ENCODE results near the gene RNF149. TPM values are rescaled to one million over a fixed set of nuclear protein-coding genes. Genes with fewer than 3 reads are reported as not detected.

RNF149 gene
- total RNA-seq, 2 experiments from 2014 or later: 38.7 to 39.4 TPM

- peaks cover 47% of the 10 kb centered on the region for H3K4me1 Mint-ChIP-seq
- H3K27me3 Mint-ChIP-seq: no peaks in the 10 kb centered on the region
- DNase-seq: no peak
- H3K4me3 Mint-ChIP-seq: peak overlapping the region; percentile 56
- no peaks in the 10 kb centered on the region for H3K9me3 Mint-ChIP-seq
- peak overlapping the region; percentile 71 for H3K27ac Mint-ChIP-seq
- H3K36me3 Mint-ChIP-seq: peaks cover 10% of the 10 kb centered on the region
Observed at GRCh38 chr2:101310834-101311695, 2.6 kb upstream of the RNF149 start.

- H3K4me3 Mint-ChIP-seq: no peak overlapping the region
- no peaks in the 10 kb centered on the region for H3K27me3 Mint-ChIP-seq
- H3K9me3 Mint-ChIP-seq: no peaks in the 10 kb centered on the region
- H3K4me1 Mint-ChIP-seq: peaks cover 48% of the 10 kb centered on the region
- no peak overlapping the region for H3K27ac Mint-ChIP-seq
- H3K36me3 Mint-ChIP-seq: peaks cover 18% of the 10 kb centered on the region
- no peak for DNase-seq
Observed at GRCh38 chr2:101310090-101310833, 1.8 kb upstream of the RNF149 start.

GRCh38 chr2:101307950-101308431 lies 510 bp downstream of the RNF149 start:
- DNase-seq: no peak
- Mint-ChIP-seq H3K27me3 (no peaks in the 10 kb centered on the region), H3K4me1 (peaks cover 65% of the 10 kb centered on the region), H3K9me3 (no peaks in the 10 kb centered on the region), H3K27ac (peak overlapping the region; percentile 98), H3K36me3 (peaks cover 33% of the 10 kb centered on the region), H3K4me3 (peak overlapping the region; percentile 97)

GRCh38 chr2:101307503-101307902 lies 998 bp downstream of the RNF149 start:
- Mint-ChIP-seq H3K9me3 (no peaks in the 10 kb centered on the region), H3K4me3 (peak overlapping the region; percentile 97), H3K27me3 (no peaks in the 10 kb centered on the region), H3K36me3 (peaks cover 38% of the 10 kb centered on the region), H3K27ac (peak overlapping the region; percentile 98), H3K4me1 (peaks cover 67% of the 10 kb centered on the region)
- DNase-seq: no peak

- DNase-seq: no peak
- H3K4me1 Mint-ChIP-seq: peaks cover 71% of the 10 kb centered on the region
- peak overlapping the region; percentile 98 for H3K27ac Mint-ChIP-seq
- H3K36me3 Mint-ChIP-seq: peaks cover 44% of the 10 kb centered on the region
- no peaks in the 10 kb centered on the region for H3K27me3 Mint-ChIP-seq
- H3K4me3 Mint-ChIP-seq: peak overlapping the region; percentile 97
- H3K9me3 Mint-ChIP-seq: no peaks in the 10 kb centered on the region
Observed at GRCh38 chr2:101306410-101306809, 2.1 kb downstream of the RNF149 start.

- Mint-ChIP-seq H3K4me3 (peak overlapping the region; percentile 97), H3K4me1 (peaks cover 69% of the 10 kb centered on the region), H3K27ac (peak overlapping the region; percentile 98), H3K36me3 (peaks cover 46% of the 10 kb centered on the region), H3K27me3 (no peaks in the 10 kb centered on the region), H3K9me3 (no peaks in the 10 kb centered on the region)
- DNase-seq: no peak
Observed at GRCh38 chr2:101305492-101306078, 2.9 kb downstream of the RNF149 start.

GRCh38 chr2:101305035-101305434 lies 3.5 kb downstream of the RNF149 start:
- Mint-ChIP-seq H3K4me3 (peak overlapping the region; percentile 97), H3K27me3 (no peaks in the 10 kb centered on the region), H3K36me3 (peaks cover 46% of the 10 kb centered on the region), H3K4me1 (peaks cover 65% of the 10 kb centered on the region), H3K27ac (peak overlapping the region; percentile 98), H3K9me3 (no peaks in the 10 kb centered on the region)
- DNase-seq: no peak

GRCh38 chr2:101303688-101304087 lies 4.8 kb downstream of the RNF149 start:
- peak overlapping the region; percentile 32 for H3K27ac Mint-ChIP-seq
- peak overlapping the region; percentile 36 for H3K4me3 Mint-ChIP-seq
- no peak for DNase-seq
- H3K27me3 Mint-ChIP-seq: no peaks in the 10 kb centered on the region
- H3K4me1 Mint-ChIP-seq: peaks cover 66% of the 10 kb centered on the region
- H3K36me3 Mint-ChIP-seq: peaks cover 50% of the 10 kb centered on the region
- H3K9me3 Mint-ChIP-seq: no peaks in the 10 kb centered on the region

GRCh38 chr2:101302016-101302415 lies 6.5 kb downstream of the RNF149 start:
- DNase-seq: no peak
- Mint-ChIP-seq H3K27me3 (no peaks in the 10 kb centered on the region), H3K4me1 (peaks cover 73% of the 10 kb centered on the region), H3K9me3 (no peaks in the 10 kb centered on the region), H3K27ac (no peak overlapping the region), H3K36me3 (peaks cover 52% of the 10 kb centered on the region), H3K4me3 (no peak overlapping the region)

- no peak for DNase-seq
- no peak overlapping the region for H3K27ac Mint-ChIP-seq
- peaks cover 76% of the 10 kb centered on the region for H3K4me1 Mint-ChIP-seq
- H3K9me3 Mint-ChIP-seq: no peaks in the 10 kb centered on the region
- no peaks in the 10 kb centered on the region for H3K27me3 Mint-ChIP-seq
- peaks cover 49% of the 10 kb centered on the region for H3K36me3 Mint-ChIP-seq
- H3K4me3 Mint-ChIP-seq: no peak overlapping the region
Observed at GRCh38 chr2:101300836-101301235, 7.7 kb downstream of the RNF149 start.

- Mint-ChIP-seq H3K36me3 (peaks cover 44% of the 10 kb centered on the region), H3K27ac (no peak overlapping the region), H3K27me3 (no peaks in the 10 kb centered on the region), H3K4me3 (peak overlapping the region; percentile 1), H3K9me3 (no peaks in the 10 kb centered on the region), H3K4me1 (peaks cover 70% of the 10 kb centered on the region)
- no peak for DNase-seq
Observed at GRCh38 chr2:101300164-101300563, 8.3 kb downstream of the RNF149 start.

- DNase-seq: no peak
- H3K36me3 Mint-ChIP-seq: peaks cover 40% of the 10 kb centered on the region
- H3K9me3 Mint-ChIP-seq: no peaks in the 10 kb centered on the region
- H3K27ac Mint-ChIP-seq: no peak overlapping the region
- H3K4me3 Mint-ChIP-seq: no peak overlapping the region
- H3K4me1 Mint-ChIP-seq: peaks cover 66% of the 10 kb centered on the region
- H3K27me3 Mint-ChIP-seq: no peaks in the 10 kb centered on the region
Observed at GRCh38 chr2:101299604-101300003, 8.9 kb downstream of the RNF149 start.

GRCh38 chr2:101297383-101297782 lies 11.1 kb downstream of the RNF149 start:
- peaks cover 30% of the 10 kb centered on the region for H3K36me3 Mint-ChIP-seq
- H3K4me3 Mint-ChIP-seq: no peak overlapping the region
- peaks cover 55% of the 10 kb centered on the region for H3K4me1 Mint-ChIP-seq
- no peak for DNase-seq
- no peaks in the 10 kb centered on the region for H3K9me3 Mint-ChIP-seq
- no peaks in the 10 kb centered on the region for H3K27me3 Mint-ChIP-seq
- H3K27ac Mint-ChIP-seq: no peak overlapping the region

- peaks cover 47% of the 10 kb centered on the region for H3K4me1 Mint-ChIP-seq
- no peaks in the 10 kb centered on the region for H3K27me3 Mint-ChIP-seq
- H3K27ac Mint-ChIP-seq: no peak overlapping the region
Observed at GRCh38 chr2:101296371-101296770, 12.1 kb downstream of the RNF149 start.

GRCh38 chr2:101295895-101296294 lies 12.6 kb downstream of the RNF149 start:
- H3K4me1 Mint-ChIP-seq: peaks cover 44% of the 10 kb centered on the region
- no peak overlapping the region for H3K27ac Mint-ChIP-seq
- H3K4me3 Mint-ChIP-seq: no peak overlapping the region
- peaks cover 25% of the 10 kb centered on the region for H3K36me3 Mint-ChIP-seq
- DNase-seq: no peak
- no peaks in the 10 kb centered on the region for H3K9me3 Mint-ChIP-seq
- no peaks in the 10 kb centered on the region for H3K27me3 Mint-ChIP-seq

More at GRCh38 chr2:101296371-101296770, 12.1 kb downstream of the RNF149 start:
- H3K4me3 Mint-ChIP-seq: no peak overlapping the region
- DNase-seq: no peak
- no peaks in the 10 kb centered on the region for H3K9me3 Mint-ChIP-seq
- peaks cover 28% of the 10 kb centered on the region for H3K36me3 Mint-ChIP-seq

All from activated naive CD8-positive, alpha-beta T cell treated with anti-CD3 and anti-CD28 coated beads for 36 hours (primary cell).